DMS79 treated with DMSO at 0.1 percent for 48 hours (cell line): ENCODE measurements around the gene SLC27A5.
"Not testable (repeated sequence)": the region's sequence is repeated elsewhere in the genome, so short reads cannot be mapped to it uniquely, and the experiment has no call there.

ENCODE experiments used
- DNase-seq: peaks from one replicate; lab custom pipeline; 2025; lab: John Stamatoyannopoulos, UW

The SLC27A5 gene

DNA sequence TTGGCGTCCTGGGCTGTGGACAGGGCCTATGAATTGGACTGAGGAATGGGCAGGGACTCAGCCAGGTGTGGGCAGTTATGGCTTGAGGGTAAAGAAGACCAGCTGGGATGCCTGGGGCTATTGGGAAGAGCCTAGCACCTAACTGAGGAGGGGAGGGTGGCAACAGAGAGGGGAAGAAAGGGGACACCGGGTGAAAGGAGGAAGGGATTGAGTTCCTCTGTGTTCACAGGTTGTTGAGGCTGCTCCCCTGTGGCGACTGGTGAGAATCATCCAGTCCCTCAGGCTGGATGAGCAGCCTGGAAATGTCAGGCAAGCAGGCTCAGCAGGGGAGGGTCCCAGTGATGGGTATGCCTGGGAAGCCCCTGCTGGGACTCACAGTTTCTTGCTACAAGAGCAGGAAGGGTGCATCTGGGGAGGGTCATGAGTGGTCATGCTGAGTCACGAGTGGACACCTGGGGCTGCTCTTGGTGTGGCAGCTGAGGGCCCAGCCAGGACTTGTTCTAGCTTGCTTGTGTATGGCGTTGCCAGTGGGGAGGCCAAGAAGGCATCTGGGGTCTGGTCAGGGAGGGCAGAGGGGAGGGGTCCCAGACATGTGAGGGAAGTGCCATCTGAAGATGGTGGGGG, 43.5 kb downstream of the SLC27A5 start:
- no peak for DNase-seq

- DNase-seq: peak; percentile 95
These were observed 44.8 kb downstream of the SLC27A5 start, which contains the start of gene ZNF324 for GRCh38 chr19:58466760-58467589. TSS of gene ZNF324 (plus strand) at chr19:58467080. CDS start at chr19:58469186, 2,106 bp downstream.

- DNase-seq: no peak
These were observed 45.6 kb downstream of the SLC27A5 start for GRCh38 chr19:58466089-58466759.

GRCh38 chr19:58460039-58460438, 51.8 kb downstream of the SLC27A5 start:
- DNase-seq: no peak

- no peak for DNase-seq
These were observed 55.7 kb downstream of the SLC27A5 start for GRCh38 chr19:58456111-58456510.

DNA sequence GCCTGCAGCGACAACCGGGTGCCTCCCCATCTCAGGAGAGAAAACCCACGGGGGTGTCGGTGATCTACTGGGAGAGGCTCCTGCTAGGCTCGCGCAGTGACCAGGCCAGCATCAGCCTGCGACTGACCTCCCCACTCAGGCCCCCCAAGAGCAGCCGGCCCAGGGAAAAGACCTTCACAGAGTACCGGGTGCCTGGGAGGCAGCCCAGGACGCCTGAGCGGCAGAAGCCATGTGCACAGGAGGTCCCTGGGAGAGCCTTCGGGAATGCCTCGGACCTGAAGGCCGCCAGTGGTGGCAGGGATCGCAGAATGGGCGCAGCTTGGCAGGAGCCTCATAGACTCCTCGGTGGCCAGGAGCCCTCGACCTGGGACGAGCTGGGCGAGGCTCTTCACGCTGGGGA, 56.5 kb downstream of the SLC27A5 start:
- no peak for DNase-seq

DNA sequence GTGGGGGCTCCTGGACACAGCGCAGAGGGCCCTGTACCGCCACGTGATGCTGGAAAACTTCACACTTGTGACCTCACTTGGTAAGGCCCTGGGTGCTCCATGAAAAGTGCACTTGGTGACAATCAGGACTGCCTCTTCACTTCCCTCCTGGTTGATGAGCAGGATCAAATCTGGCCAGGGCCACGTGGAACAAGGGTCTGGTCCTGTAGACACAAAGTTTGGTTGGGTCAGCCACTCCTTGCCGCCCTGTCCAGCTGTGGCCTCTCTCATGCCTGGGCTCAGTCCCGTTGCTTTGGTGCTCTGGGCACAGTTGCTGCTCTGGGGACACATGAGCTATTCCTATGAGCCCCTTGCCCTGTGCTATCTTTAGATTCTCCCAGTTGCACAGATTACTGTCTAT, 58.0 kb downstream of the SLC27A5 start:
- no peak for DNase-seq

DNA sequence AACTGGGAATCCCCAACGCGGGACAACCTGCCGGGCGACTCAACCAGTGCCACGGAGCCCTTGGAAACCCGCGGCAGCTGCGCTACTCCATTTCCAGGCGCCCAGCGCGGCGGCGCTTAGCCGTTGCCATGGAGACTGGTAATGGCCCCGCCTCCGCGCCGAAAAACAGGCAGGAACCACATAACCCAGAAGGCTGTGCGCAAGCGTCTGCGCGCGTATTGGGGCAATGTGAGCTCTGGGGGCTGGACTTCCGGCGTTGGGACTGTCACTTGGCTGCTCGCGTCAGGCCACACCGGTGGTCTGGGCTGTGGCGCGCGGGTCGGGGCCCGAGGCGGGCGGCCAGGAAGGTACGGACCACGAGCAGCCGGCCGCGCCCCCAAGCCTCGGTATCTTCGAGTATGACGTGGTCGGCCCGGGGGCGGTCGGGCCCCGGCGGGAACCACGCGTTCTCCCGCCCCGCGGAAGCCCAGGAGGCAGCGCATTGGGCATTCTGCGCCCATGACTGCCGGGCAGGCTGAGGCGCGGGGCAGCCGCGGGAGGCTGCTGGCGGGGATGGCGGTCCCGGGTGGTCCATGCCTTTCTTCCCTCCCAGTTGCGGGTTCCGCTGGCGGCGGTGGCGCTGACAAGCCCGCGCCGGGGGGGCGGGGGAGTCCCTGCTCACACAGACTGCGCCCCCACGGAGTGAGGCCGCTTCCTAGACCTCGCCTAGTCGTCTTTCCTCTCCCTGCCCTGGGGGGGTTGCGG, 60.3 kb downstream of the SLC27A5 start, which contains the start of gene ZNF324B:
Gene ZNF324B, plus strand, starts transcription at position 265 of the 744 bp plus-strand sequence. CDS start 2,080 bp downstream, outside the sequence.
- peak; percentile 94 for DNase-seq

DNA sequence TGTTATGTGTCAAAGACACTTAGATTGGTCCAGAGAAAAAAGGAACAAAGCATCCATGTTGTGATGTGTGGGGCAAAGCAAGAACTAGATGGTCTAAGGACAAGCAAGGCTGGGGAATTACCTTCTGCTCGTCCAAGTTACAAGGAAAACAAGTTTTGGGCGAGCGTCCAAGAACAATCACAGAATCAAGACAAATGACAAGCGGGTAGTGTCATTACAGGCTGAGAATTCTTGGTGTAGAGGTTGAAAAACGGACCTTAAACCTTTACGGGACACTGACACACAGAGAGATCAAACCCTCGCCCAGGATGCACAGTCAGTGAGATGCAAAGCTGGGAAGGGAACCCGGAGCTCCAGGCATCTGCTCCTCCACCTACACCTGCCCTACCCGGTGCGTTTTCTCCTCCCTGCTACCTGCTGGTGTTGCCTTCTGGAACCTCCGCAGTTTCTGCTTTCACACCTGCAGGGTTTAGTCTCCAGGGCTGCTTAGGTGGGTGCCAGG, 60.9 kb downstream of the SLC27A5 start:
- peak; percentile 55 for DNase-seq

DNA sequence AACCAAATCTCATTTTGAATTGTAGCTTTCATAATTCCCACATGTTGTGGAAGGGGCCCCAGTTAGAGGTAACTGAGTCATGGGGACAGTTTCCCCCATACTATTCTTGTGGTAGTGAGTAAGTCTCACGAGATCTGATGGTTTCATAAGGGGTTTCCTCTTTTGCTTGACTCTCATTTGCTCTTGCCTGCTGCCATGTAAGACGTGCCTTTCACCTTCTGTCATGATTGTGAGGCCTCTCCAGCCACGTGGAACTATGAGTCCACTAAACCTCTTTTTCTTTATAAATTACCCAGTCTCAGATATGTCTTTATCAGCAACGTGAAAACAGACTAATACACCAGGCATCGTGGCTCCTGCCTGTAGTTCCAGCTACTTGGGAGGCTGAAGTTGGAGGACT, 61.8 kb downstream of the SLC27A5 start:
- DNase-seq: not testable (repeated sequence)

DNA sequence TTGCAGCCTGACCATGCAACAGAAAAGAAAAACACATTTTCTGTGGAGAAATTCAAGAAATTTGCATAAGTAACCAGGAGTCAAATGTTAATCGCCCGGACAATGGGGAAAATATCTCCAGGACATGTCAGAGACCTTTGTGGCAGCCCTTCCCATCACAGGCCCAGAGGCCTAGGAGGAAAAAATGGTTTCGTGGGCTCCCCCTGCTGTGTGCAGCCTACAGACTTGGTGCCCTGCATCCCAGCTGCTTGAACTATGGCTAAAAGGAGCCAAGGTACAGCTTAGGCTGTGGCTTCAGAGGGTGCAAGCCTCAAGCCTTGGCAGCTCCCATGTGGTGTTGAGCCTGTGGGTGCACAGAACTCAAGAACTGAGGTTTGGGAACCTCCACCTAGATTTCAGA, 62.9 kb downstream of the SLC27A5 start:
- not testable (repeated sequence) for DNase-seq
